Upper lobe of left lung (tissue), 6 donors: ENCODE data around the gene C9orf72. TPM values are rescaled to one million over a fixed set of nuclear protein-coding genes. Genes with fewer than 3 reads are reported as not detected.

Experiments
- ATAC-seq, 2 donors: fragments of 200-7000 bp; cut with Tn5 transposase; one replicate each; pipeline ENCODE4 v1.9.1; 2022; ENCODE audit warnings: mild to moderate bottlenecking in 2 of 2, moderate library complexity in 2 of 2; ENCODE audit not compliant: low FRiP score in 2 of 2
- DNase-seq, 2 donors: peaks; one replicate each; pipeline ENCODE4 v3.0.0-alpha.2; 2019 to 2020
- H3K27ac ChIP-seq, 4 donors: fragments of 200-600 bp; sonication (generic); one replicate each; pipeline ENCODE4 v1.5.1; 2016 to 2019
- H3K27me3 ChIP-seq, 4 donors: fragments of 200-600 bp; sonication (generic); one replicate each; pipeline ENCODE4 v1.5.1; 2017 to 2019
- H3K36me3 ChIP-seq, 4 donors: fragments of 200-600 bp; sonication (generic); one replicate each; pipeline ENCODE4 v1.5.1; 2016 to 2019
- H3K4me1 ChIP-seq, 4 donors: fragments of 200-600 bp; sonication (generic); one replicate each; pipeline ENCODE4 v1.5.1; 2018 to 2019
- H3K4me3 ChIP-seq, 4 donors: fragments of 200-600 bp; sonication (generic); one replicate each; pipeline ENCODE4 v1.5.1; 2017 to 2019; ENCODE audit warnings: mild to moderate bottlenecking in 2 of 4, moderate library complexity in 1 of 4
- H3K9me3 ChIP-seq, 4 donors: fragments of 200-600 bp; sonication (generic); one replicate each; pipeline ENCODE4 v1.5.1; 2018 to 2019
- CTCF ChIP-seq, 6 experiments: fragments of 450-650 bp in 4 of 6; fragments of 200-600 bp in 2 of 6; sonication (generic) in 2 of 6; IDR thresholded peaks; one replicate each; pipeline ENCODE4 v1.5.1; 2016 to 2019; ENCODE audit warnings: antibody characterized with exemption in 6 of 6
- EP300 ChIP-seq, 4 donors: sonication (generic); formaldehyde crosslinking; IDR thresholded peaks; one replicate each; pipeline ENCODE4 v1.5.1; 2017; ENCODE audit warnings: antibody characterized with exemption in 4 of 4, control low read depth in 2 of 4
- POLR2A ChIP-seq, 4 donors: fragments of 450-650 bp; IDR thresholded peaks; one replicate each; pipeline ENCODE4 v1.5.1; 2016 to 2017; ENCODE audit warnings: antibody characterized with exemption in 4 of 4, mild to moderate bottlenecking in 2 of 4
- POLR2AphosphoS5 ChIP-seq, 2 donors: sonication (generic); formaldehyde crosslinking; IDR thresholded peaks; one replicate each; pipeline ENCODE4 v1.5.1; 2017; ENCODE audit warnings: antibody characterized with exemption in 2 of 2
- WGBS, 2 donors: methylation state at CpG; one replicate each; pipeline ENCODE4 v1.1.5; 2017 to 2018; 5-methylcytosine and 5-hydroxymethylcytosine counted together
- total RNA-seq, 6 donors: library from RNA; depleted of rRNA in 4 of 6; stranded (reverse); fragments of >200 nt in 4 of 6; gene quantifications; one replicate each; pipeline versions ENCODE4 v1.1.0 to v1.2.1, GENCODE V29; 2016 to 2021
- donor health status: DM: no; HTN: no; CAD: no; lungs with moderate emphysema.
- donor health status: DM: no; HTN: yes; CAD: no; lungs with severe emphysema.

Gene C9orf72
- total RNA-seq, 6 donors from 2014 or later, result 16.9 to 57.8 (median 24.9) TPM

DNA sequence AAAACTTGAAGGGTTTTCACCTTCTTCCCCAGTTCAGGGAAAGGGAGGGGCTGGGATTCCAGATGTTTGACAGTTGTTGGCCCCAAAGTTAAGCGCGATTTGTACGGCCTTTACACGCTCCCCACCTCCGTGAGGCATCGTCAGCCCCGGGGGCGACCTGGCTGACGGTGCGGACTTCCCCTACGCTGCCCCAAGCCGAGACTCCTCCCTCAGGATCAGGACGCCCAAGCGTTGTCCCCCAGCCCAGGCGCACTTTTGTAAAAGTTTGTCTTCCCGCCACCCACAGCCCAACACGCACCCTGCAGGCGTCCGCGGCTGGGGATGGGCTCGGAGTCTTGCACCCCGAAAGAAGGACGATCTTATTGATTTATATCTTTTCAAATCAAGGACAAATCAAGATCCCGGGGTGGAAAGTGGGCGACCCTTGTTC is 44.4 kb downstream of the C9orf72 start:
- Histone ChIP-seq H3K36me3 (no peaks in the 10 kb centered on the region), H3K4me1 (peaks cover 0 to 17% (median 8%) of the 10 kb centered on the region in 4 donors), H3K9me3 (no peaks in the 10 kb centered on the region), H3K4me3 (peak overlapping the region; percentile 61 to 81 (median 68)), H3K27me3 (no peaks in the 10 kb centered on the region), H3K27ac (peak overlapping the region; percentile 85 to 92 (median 90))
- peak; percentile 65 to 86 for DNase-seq
- TF ChIP-seq POLR2A (IDR thresholded peaks at IDR 0.05) (peak in 1 of 4 donors; percentile 30), CTCF (IDR thresholded peaks at IDR 0.05) (no peak), POLR2AphosphoS5 (IDR thresholded peaks at IDR 0.05) (peak; percentile 27 to 49)
- peak; percentile 80 to 82 for ATAC-seq
- WGBS, 2 donors, result 0% methylated on average over 11 to 25 of the region's 25 CpGs

GRCh38 chr9:27528076-27528885 is 45.0 kb downstream of the C9orf72 start:
- Histone ChIP-seq H3K27me3 (no peaks in the 10 kb centered on the region), H3K4me1 (peaks cover 0 to 17% (median 8%) of the 10 kb centered on the region in 4 donors), H3K27ac (peak overlapping the region; percentile 85 to 92 (median 90)), H3K36me3 (no peaks in the 10 kb centered on the region), H3K9me3 (no peaks in the 10 kb centered on the region), H3K4me3 (peak overlapping the region; percentile 61 to 81 (median 68))
- ATAC-seq (peak; percentile 90), DNase-seq (peak; percentile 81 to 93)
- TF ChIP-seq EP300 (IDR thresholded peaks at IDR 0.05) (no peak), POLR2A (IDR thresholded peaks at IDR 0.05) (peak in 2 of 4 donors; percentile 4 to 58), POLR2AphosphoS5 (IDR thresholded peaks at IDR 0.05) (peak; percentile 58 to 72)
- 5 to 8% methylated on average over 28 to 40 of the region's 44 CpGs for WGBS, 2 donors

- WGBS, 2 donors, result 44 to 49% methylated on average over 6 to 8 of the region's 8 CpGs
- H3K4me1 ChIP-seq, result peaks cover 0 to 17% (median 8%) of the 10 kb centered on the region in 4 donors
- DNase-seq, result peak in 1 of 2 donors; percentile 24
- H3K27me3 ChIP-seq, result no peaks in the 10 kb centered on the region
- peak overlapping the region in 3 of 4 donors; percentile 61 to 68 (median 68) for H3K4me3 ChIP-seq
- ATAC-seq, result peak in 1 of 2 donors; percentile 26
- no peak for TF ChIP-seq CTCF (IDR thresholded peaks at IDR 0.05)
- no peak for TF ChIP-seq POLR2AphosphoS5 (IDR thresholded peaks at IDR 0.05)
- no peak for TF ChIP-seq POLR2A (IDR thresholded peaks at IDR 0.05)
- TF ChIP-seq EP300 (IDR thresholded peaks at IDR 0.05), result no peak
- H3K36me3 ChIP-seq, result no peaks in the 10 kb centered on the region
- H3K9me3 ChIP-seq, result no peaks in the 10 kb centered on the region
- H3K27ac ChIP-seq, result peak overlapping the region; percentile 85 to 92 (median 90)
These were observed 45.6 kb downstream of the C9orf72 start for GRCh38 chr9:27527702-27528075.

GRCh38 chr9:27524236-27524635 is 49.0 kb downstream of the C9orf72 start, which contains the start of gene IFNK:
Gene IFNK, plus strand, starts transcription at chr9:27524290. Its CDS starts 47 bp downstream, at chr9:27524337.
- H3K27ac ChIP-seq, result no peak within 1 kb of the TSS
- H3K4me3 ChIP-seq, result no peak within 1 kb of the TSS
- ATAC-seq (no peak), DNase-seq (no peak)
- H3K36me3 ChIP-seq, result no peaks in the 10 kb centered on the region
- no peaks in the 10 kb centered on the region for H3K9me3 ChIP-seq
- no peaks in the 10 kb centered on the region for H3K27me3 ChIP-seq
- WGBS, 2 donors, result 93 to 94% methylated on average over 1 to 2 of the region's 2 CpGs
- TF ChIP-seq POLR2A (IDR thresholded peaks at IDR 0.05), result no peak
- no peak for TF ChIP-seq EP300 (IDR thresholded peaks at IDR 0.05)
- no peak for TF ChIP-seq POLR2AphosphoS5 (IDR thresholded peaks at IDR 0.05)
- no peak for TF ChIP-seq CTCF (IDR thresholded peaks at IDR 0.05)
- peaks cover 0 to 12% (median 8%) of the 10 kb centered on the region in 4 donors for H3K4me1 ChIP-seq

DNA sequence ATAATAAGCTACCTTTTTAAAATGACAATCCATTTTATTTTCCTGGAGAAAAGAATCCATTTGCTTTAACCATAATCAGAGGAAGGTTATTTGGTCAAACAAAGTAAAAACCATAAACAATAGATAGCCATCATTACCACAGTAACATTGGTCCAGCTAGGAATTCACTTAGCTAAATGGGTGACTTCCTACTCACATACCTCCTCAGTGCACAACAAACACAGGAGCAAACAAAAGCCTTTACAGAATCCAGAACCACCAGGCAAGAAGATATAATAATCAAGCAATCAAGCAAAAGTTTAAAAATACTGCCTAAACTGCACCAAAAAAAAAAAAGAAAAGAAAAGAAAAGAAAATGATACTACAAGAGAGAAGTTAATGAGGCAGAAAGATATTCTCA is 50.1 kb downstream of the C9orf72 start:
- ATAC-seq (no peak), DNase-seq (no peak)
- Histone ChIP-seq H3K9me3 (no peaks in the 10 kb centered on the region), H3K4me1 (peaks cover 0 to 10% (median 3%) of the 10 kb centered on the region in 4 donors), H3K4me3 (no peak overlapping the region), H3K36me3 (no peaks in the 10 kb centered on the region), H3K27me3 (no peaks in the 10 kb centered on the region), H3K27ac (no peak overlapping the region)
- no peak for TF ChIP-seq EP300 (IDR thresholded peaks at IDR 0.05)
- TF ChIP-seq POLR2A (IDR thresholded peaks at IDR 0.05), result no peak
